ENCODE measurements around the gene CELSR1. TPM values are rescaled to one million over a fixed set of nuclear protein-coding genes. Genes with fewer than 3 reads are reported as not detected.

Gene CELSR1
- total and polyA plus RNA-seq, 2 donors (not counting 1 experiment from before 2014, with no cell fraction given), result 30.2 to 34.8 TPM

DNA sequence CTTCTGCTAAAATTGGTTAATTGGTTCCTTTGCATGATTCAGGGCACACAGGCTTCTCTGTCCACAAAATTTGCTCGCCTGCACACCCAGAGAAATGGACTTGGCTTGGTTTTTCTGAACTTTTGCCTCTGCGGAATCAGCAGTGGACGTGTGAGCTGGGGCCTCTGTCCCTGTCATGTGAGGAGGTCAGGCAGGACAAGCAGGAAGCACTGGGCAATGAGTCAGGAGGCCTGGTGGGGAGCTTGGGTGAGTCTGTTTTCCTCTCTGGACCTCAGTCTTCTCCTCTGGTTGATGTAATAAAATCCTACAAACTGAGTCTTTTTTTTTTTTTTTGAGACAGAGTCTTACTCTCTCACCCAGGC lies 10.4 kb upstream of the CELSR1 start:
- ChIA-PET CTCF (interaction anchor here (0.8 to 2.2 kb wide), 3 partner anchors 16 to 193 kb away, joined by 3 to 11 read pairs (median 3); no protein-coding TSS in a partner anchor), POLR2A (no interaction called here)
- H3K27me3 Mint-ChIP-seq, result peaks cover 27% of the 10 kb centered on the region
- H3K9me3 Mint-ChIP-seq (ENCODE audit: insufficient read depth), result no peaks in the 10 kb centered on the region
- no peaks in the 10 kb centered on the region for H3K79me2 ChIP-seq (ENCODE audit: control insufficient read depth, insufficient read depth, low read length)
- no peak overlapping the region for H3K4me3 ChIP-seq (ENCODE audit: control extremely low read depth in 1 of 5, extremely low read depth in 1 of 5, insufficient read depth in 1 of 5, low read depth in 2 of 5, low read length in 4 of 5)
- peaks cover 4% of the 10 kb centered on the region for H3K4me1 Mint-ChIP-seq
- H3K27ac Mint-ChIP-seq, result no peak overlapping the region
- no peak for DNase-seq
- no peak overlapping the region for H3K9ac ChIP-seq (ENCODE audit: low read length)
- H3K4me1 ChIP-seq (ENCODE audit: control insufficient read depth in 2 of 2, insufficient read depth in 2 of 2, low read length in 2 of 2), result no peaks in the 10 kb centered on the region
- ATAC-seq (ENCODE audit: low read depth), result no peak
- no peak overlapping the region for H3K4me3 Mint-ChIP-seq
- H4K20me1 ChIP-seq (ENCODE audit: control insufficient read depth, insufficient read depth, low read length, poor library complexity, severe bottlenecking), result no peaks in the 10 kb centered on the region
- no peak overlapping the region for H3K27ac ChIP-seq (ENCODE audit: low read length in 2 of 2)
- intact Hi-C loops (cut with micrococcal nuclease), result no loop called here
- H3K36me3 ChIP-seq (replicated peaks in 1 of 2; ENCODE audit: control extremely low read depth in 1 of 2, control insufficient read depth in 1 of 2, extremely low read depth in 1 of 2, insufficient read depth in 2 of 2, low read length in 1 of 2), result no peaks in the 10 kb centered on the region
- peaks cover 0 to 21% (median 5%) of the 10 kb centered on the region in 4 experiments for H3K27me3 ChIP-seq (replicated peaks in 1 of 4; ENCODE audit: control extremely low read depth in 1 of 4, control insufficient read depth in 3 of 4, insufficient read depth in 4 of 4, low read length in 3 of 4)
- H3K4me2 ChIP-seq (replicated peaks; ENCODE audit: low read depth, low read length, poor library complexity, severe bottlenecking), result no peak overlapping the region
- peaks cover 0 to 15% (median 7%) of the 10 kb centered on the region in 3 donors for H3K9me3 ChIP-seq (ENCODE audit: control extremely low read depth in 1 of 3, control insufficient read depth in 2 of 3, insufficient read depth in 1 of 3, low read length in 2 of 3)
- H2AFZ ChIP-seq (ENCODE audit: insufficient read depth, low read depth, low read length, poor library complexity, severe bottlenecking), result no peak overlapping the region
- no peak for TF ChIP-seq CTCF (IDR thresholded peaks at IDR 0.05)
- no peak for TF ChIP-seq EZH2 (IDR thresholded peaks at IDR 0.05; ENCODE audit: borderline replicate concordance, insufficient read depth, low read depth, low read length, poor library complexity, severe bottlenecking)
- 100% methylated on average over 1 of the region's 3 CpGs for WGBS (ENCODE audit: insufficient coverage)

DNA sequence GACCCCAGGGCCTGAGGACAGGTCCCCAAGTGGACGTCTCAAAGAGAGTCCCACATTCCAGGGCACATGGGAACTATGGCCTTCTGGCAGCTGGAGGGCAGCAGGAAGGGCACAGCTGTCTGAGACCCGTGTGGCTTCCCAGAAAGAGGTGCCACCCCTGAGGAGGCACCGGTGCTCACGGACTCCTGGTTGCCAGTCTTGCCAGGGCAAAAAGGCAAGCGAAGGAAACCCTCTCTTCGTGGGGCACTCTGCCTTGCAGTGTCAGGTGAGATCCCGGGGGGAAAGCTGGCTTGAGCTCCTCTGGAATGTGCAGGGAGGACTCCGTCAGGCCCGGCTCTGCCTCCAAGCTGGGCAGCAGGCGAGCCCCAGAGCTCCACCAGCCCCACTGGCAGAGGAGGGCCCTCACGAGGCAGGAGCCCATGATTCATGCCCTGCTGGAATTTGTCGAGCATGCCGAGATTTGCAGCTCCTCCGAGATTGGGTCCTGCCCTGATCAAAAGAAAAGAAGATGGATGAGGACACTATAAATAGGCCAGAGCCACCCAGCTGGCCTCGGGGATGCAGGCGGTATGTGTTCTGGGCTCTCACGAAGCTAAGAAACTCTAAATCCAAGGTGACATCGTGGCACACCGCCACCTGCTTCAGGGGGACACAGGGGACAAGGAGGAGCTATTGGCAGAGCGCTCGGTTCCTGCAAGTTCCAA lies 9.9 kb upstream of the CELSR1 start:
- no peak overlapping the region for H3K27ac Mint-ChIP-seq
- ChIA-PET CTCF (interaction anchor here (1.5 to 2.2 kb wide), 2 partner anchors 16 to 179 kb away, joined by 3 to 11 read pairs; no protein-coding TSS in a partner anchor), POLR2A (no interaction called here)
- DNase-seq (no peak), ATAC-seq (ENCODE audit: low read depth) (no peak)
- peaks cover 28% of the 10 kb centered on the region for H3K27me3 Mint-ChIP-seq
- no peak overlapping the region for H2AFZ ChIP-seq (ENCODE audit: insufficient read depth, low read depth, low read length, poor library complexity, severe bottlenecking)
- H3K36me3 ChIP-seq (replicated peaks in 1 of 2; ENCODE audit: control extremely low read depth in 1 of 2, control insufficient read depth in 1 of 2, extremely low read depth in 1 of 2, insufficient read depth in 2 of 2, low read length in 1 of 2), result no peaks in the 10 kb centered on the region
- H3K27ac ChIP-seq (ENCODE audit: low read length in 2 of 2), result no peak overlapping the region
- H3K4me2 ChIP-seq (replicated peaks; ENCODE audit: low read depth, low read length, poor library complexity, severe bottlenecking), result no peak overlapping the region
- H3K4me3 Mint-ChIP-seq, result no peak overlapping the region
- TF ChIP-seq CTCF (IDR thresholded peaks at IDR 0.05), result no peak
- no peak for TF ChIP-seq EZH2 (IDR thresholded peaks at IDR 0.05; ENCODE audit: borderline replicate concordance, insufficient read depth, low read depth, low read length, poor library complexity, severe bottlenecking)
- WGBS (ENCODE audit: insufficient coverage), result 75% methylated on average over 21 of the region's 21 CpGs
- H3K27me3 ChIP-seq (replicated peaks in 1 of 4; ENCODE audit: control extremely low read depth in 1 of 4, control insufficient read depth in 3 of 4, insufficient read depth in 4 of 4, low read length in 3 of 4), result peaks cover 0 to 21% (median 3%) of the 10 kb centered on the region in 4 experiments
- intact Hi-C loops (cut with micrococcal nuclease), result no loop called here
- no peaks in the 10 kb centered on the region for H3K79me2 ChIP-seq (ENCODE audit: control insufficient read depth, insufficient read depth, low read length)
- H3K9me3 ChIP-seq (ENCODE audit: control extremely low read depth in 1 of 3, control insufficient read depth in 2 of 3, insufficient read depth in 1 of 3, low read length in 2 of 3), result peaks cover 0 to 10% (median 2%) of the 10 kb centered on the region in 3 donors
- peaks cover 0 to 3% of the 10 kb centered on the region in 2 donors for H3K4me1 ChIP-seq (ENCODE audit: control insufficient read depth in 2 of 2, insufficient read depth in 2 of 2, low read length in 2 of 2)
- H3K4me3 ChIP-seq (ENCODE audit: control extremely low read depth in 1 of 5, extremely low read depth in 1 of 5, insufficient read depth in 1 of 5, low read depth in 2 of 5, low read length in 4 of 5), result no peak overlapping the region
- H3K9me3 Mint-ChIP-seq (ENCODE audit: insufficient read depth), result no peaks in the 10 kb centered on the region
- no peak overlapping the region for H3K9ac ChIP-seq (ENCODE audit: low read length)
- peaks cover 4% of the 10 kb centered on the region for H3K4me1 Mint-ChIP-seq
- no peaks in the 10 kb centered on the region for H4K20me1 ChIP-seq (ENCODE audit: control insufficient read depth, insufficient read depth, low read length, poor library complexity, severe bottlenecking)
